GM20000 (cell line): ENCODE data around the gene NME9.

Experiments used
- DNase-seq: peaks from one replicate; pipeline ENCODE4 v3.0.0; 2012; ENCODE audit warnings: low spot score
- CTCF ChIP-seq: IDR thresholded peaks from 2 replicates; pipeline ENCODE4 v1.5.1; 2012; ENCODE audit warnings: mild to moderate bottlenecking, control low read depth; ENCODE audit errors: extremely low read depth, missing control alignments

Gene NME9

GRCh38 chr3:138374573-138375134 lies 45.0 kb upstream of the NME9 start:
- DNase-seq = no peak
- no peak for TF ChIP-seq CTCF

GRCh38 chr3:138373736-138374094 lies 44.1 kb upstream of the NME9 start:
- DNase-seq = no peak

GRCh38 chr3:138373087-138373735 lies 43.6 kb upstream of the NME9 start:
- no peak for DNase-seq
- TF ChIP-seq CTCF = no peak

More at GRCh38 chr3:138373736-138374094, 44.1 kb upstream of the NME9 start:
- TF ChIP-seq CTCF = no peak

GRCh38 chr3:138371070-138371965 lies 41.7 kb upstream of the NME9 start:
- DNase-seq = peak; percentile 82
- TF ChIP-seq CTCF = no peak

GRCh38 chr3:138370321-138370720 lies 40.7 kb upstream of the NME9 start:
- no peak for TF ChIP-seq CTCF

GRCh38 chr3:138369151-138369900 lies 39.7 kb upstream of the NME9 start:
- TF ChIP-seq CTCF = no peak
- no peak for DNase-seq

More at GRCh38 chr3:138370321-138370720, 40.7 kb upstream of the NME9 start:
- DNase-seq = no peak
